Parathyroid adenoma (tissue), 2 donors: ENCODE measurements around the gene MYO9A.

ENCODE experiments used
- H2AFZ ChIP-seq: fragments of 300-600 bp; sonication (generic); one replicate; pipeline ENCODE4 v1.7.0; 2017; ENCODE audit warnings: antibody characterized with exemption, mild to moderate bottlenecking
- H3K27ac ChIP-seq: fragments of 300-600 bp; sonication (generic); one replicate; pipeline ENCODE4 v1.7.0; 2017
- H3K27me3 ChIP-seq: fragments of 300-600 bp; sonication (generic); one replicate; pipeline ENCODE4 v1.7.0; 2017; ENCODE audit warnings: low read length; ENCODE audit not compliant: control insufficient read depth, insufficient read depth
- H3K36me3 ChIP-seq: fragments of 300-600 bp; sonication (generic); one replicate; pipeline ENCODE4 v1.7.0; 2017; ENCODE audit warnings: low read length; ENCODE audit not compliant: control insufficient read depth, insufficient read depth
- H3K4me1 ChIP-seq: fragments of 300-600 bp; sonication (generic); one replicate; pipeline ENCODE4 v1.7.0; 2017; ENCODE audit warnings: control low read depth
- H3K4me2 ChIP-seq: fragments of 300-600 bp; sonication (generic); one replicate; pipeline ENCODE4 v1.7.0; 2017; ENCODE audit warnings: low read length
- H3K4me3 ChIP-seq: fragments of 300-600 bp; sonication (generic); one replicate; pipeline ENCODE4 v1.7.0; 2017; ENCODE audit warnings: low read depth, low read length
- H3K79me2 ChIP-seq: fragments of 300-600 bp; sonication (generic); one replicate; pipeline ENCODE4 v1.7.0; 2017; ENCODE audit warnings: control low read depth
- H3K9ac ChIP-seq: fragments of 300-600 bp; sonication (generic); one replicate; pipeline ENCODE4 v1.7.0; 2017; ENCODE audit warnings: mild to moderate bottlenecking
- H3K9me3 ChIP-seq: fragments of 300-600 bp; sonication (generic); one replicate; pipeline ENCODE4 v1.7.0; 2017; ENCODE audit warnings: low read length; ENCODE audit not compliant: control insufficient read depth
- TF ChIP-seq, protein P1 (sequence below): fragments of 300-600 bp; sonication (generic); IDR thresholded peaks from one replicate; pipeline ENCODE4 v1.7.0; 2017; ENCODE audit warnings: antibody characterized with exemption, mild to moderate bottlenecking
- donor health status: primary hyperparathyroidism.

Gene MYO9A

DNA sequence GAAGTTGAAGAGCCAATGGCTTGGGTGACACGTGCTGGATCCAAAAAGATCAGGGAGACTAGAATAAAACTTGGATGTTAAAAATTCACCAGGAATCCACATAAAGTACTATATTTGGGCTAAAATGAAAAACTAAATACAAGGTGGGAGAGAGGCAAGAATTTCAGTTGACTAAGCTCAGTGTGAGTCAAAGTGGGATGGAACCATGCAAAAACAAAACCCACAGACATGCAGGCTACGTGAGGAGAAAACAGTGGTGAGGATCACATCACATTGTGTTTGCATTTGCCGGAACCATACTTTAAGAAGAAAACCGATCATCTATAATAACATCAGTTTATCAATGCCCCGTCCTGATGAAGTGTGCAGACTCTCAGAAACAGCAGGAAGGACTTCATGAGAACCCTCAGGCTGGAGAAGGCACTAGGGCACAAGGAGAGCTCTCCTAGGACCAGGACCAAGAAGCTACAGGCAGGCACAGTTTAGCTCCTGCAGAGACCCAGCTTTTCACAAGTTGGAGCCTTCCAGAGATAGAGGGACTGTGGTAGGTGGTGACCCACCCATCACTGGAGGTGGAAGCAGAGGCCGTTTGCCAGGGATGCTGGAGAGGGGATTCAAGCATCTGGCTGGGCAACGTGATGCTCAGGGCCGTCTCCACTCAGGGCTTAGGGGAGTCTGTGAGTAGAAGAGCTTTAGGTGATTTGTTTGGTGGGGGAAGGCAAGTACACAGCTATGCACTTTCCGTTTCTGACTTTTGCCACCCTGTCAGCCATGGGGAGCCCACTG, 336.6 kb downstream of the MYO9A start:
- no peaks in the 10 kb centered on the region for H3K36me3 ChIP-seq
- H3K27ac ChIP-seq: no peak overlapping the region
- H3K27me3 ChIP-seq: no peaks in the 10 kb centered on the region

DNA sequence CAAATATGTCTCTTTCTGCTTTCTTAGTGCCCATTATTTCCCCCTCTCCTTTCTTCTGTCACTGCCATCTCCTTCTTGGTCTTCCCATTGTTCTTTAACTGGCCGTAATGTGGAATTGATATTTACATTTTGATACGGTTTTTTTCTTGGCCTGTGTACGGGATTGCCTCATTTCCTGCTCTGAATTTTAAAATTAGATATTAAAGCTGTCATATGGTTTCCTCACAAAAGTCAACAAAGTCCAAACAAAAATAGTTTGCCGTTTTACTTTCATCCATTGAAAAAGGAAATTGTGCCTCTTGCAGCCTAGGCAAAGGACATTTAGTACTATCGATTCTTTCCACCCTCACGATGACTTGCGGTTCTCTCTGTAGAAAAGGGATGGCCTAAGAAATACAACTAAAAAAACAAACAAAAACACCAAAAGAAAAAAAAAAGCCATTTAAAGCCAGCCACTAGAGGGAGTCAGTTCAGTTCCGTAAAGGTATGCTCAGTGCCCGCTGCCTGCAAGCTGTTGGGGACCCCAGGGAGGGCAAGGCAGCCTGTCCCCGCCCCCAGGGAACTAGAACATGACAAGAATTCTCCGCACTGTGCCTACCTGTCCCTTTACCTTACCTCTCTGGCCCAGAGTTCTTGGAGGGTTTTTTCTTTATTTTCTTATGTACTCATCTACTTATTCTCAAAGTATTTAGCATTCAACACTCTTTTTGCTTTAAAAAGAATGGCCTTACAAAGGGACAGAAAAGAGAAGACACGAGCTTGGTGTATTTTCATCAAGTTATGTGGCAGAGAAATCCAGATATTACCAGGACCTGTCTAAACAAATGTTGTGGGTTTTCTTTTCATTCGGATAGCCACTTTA, 337.6 kb downstream of the MYO9A start:
- Histone ChIP-seq H3K27me3 (no peaks in the 10 kb centered on the region), H3K9me3 (no peaks in the 10 kb centered on the region), H3K4me1 (no peaks in the 10 kb centered on the region), H3K4me3 (no peak overlapping the region), H3K27ac (no peak overlapping the region), H3K9ac (no peak overlapping the region), H2AFZ (peak overlapping the region; percentile 53), H3K79me2 (no peaks in the 10 kb centered on the region), H3K4me2 (no peak overlapping the region), H3K36me3 (no peaks in the 10 kb centered on the region)
- TF ChIP-seq, protein P1, sequence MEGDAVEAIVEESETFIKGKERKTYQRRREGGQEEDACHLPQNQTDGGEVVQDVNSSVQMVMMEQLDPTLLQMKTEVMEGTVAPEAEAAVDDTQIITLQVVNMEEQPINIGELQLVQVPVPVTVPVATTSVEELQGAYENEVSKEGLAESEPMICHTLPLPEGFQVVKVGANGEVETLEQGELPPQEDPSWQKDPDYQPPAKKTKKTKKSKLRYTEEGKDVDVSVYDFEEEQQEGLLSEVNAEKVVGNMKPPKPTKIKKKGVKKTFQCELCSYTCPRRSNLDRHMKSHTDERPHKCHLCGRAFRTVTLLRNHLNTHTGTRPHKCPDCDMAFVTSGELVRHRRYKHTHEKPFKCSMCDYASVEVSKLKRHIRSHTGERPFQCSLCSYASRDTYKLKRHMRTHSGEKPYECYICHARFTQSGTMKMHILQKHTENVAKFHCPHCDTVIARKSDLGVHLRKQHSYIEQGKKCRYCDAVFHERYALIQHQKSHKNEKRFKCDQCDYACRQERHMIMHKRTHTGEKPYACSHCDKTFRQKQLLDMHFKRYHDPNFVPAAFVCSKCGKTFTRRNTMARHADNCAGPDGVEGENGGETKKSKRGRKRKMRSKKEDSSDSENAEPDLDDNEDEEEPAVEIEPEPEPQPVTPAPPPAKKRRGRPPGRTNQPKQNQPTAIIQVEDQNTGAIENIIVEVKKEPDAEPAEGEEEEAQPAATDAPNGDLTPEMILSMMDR: peak; percentile 53

More for the DNA sequence above, 336.6 kb downstream of the MYO9A start:
- H3K4me1 ChIP-seq: no peaks in the 10 kb centered on the region
- H3K79me2 ChIP-seq: no peaks in the 10 kb centered on the region
- TF ChIP-seq, protein P1: no peak
- no peak overlapping the region for H3K4me3 ChIP-seq
- H3K4me2 ChIP-seq: no peak overlapping the region
- no peak overlapping the region for H3K9ac ChIP-seq
- H3K9me3 ChIP-seq: no peaks in the 10 kb centered on the region
- H2AFZ ChIP-seq: no peak overlapping the region

DNA sequence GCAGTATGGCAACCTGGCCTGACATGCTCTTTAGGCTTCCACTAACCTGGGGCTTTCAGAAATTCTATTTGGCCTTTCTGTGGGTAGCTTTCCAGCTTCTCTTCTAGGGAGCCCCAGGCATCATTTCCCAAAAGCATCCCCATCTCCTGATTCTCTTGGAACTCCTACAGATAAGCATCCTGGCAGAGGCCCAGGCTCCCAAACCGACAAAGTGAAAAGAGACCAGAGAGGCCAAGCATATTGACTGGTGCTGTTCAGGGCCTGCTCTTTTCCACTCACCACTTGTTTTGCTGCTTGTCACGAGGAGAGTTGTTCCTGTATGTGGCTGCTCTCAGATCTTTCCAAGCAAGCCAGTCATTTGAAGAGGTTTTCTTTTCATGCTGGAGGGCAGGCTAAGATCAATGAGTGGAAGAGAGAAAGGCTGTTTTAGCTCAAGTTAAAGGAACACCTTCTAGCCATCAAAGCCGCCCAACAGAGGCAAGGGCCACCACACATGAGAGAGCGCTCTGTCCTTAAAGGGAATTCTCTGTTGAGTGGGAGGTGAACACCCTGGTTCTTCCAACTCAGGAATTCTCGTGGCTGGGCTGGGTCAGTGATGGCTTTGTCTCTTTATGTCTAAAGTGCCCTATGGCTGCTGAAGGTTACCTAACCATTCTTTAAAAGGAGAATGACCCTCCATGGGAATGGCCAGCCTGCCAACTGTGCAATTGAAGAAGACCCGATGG, 338.7 kb downstream of the MYO9A start:
- Histone ChIP-seq H3K4me3 (no peak overlapping the region), H3K36me3 (no peaks in the 10 kb centered on the region), H2AFZ (no peak overlapping the region), H3K27me3 (no peaks in the 10 kb centered on the region), H3K9ac (no peak overlapping the region), H3K27ac (no peak overlapping the region), H3K79me2 (no peaks in the 10 kb centered on the region), H3K9me3 (no peaks in the 10 kb centered on the region), H3K4me1 (no peaks in the 10 kb centered on the region), H3K4me2 (no peak overlapping the region)
- TF ChIP-seq, protein P1: no peak

DNA sequence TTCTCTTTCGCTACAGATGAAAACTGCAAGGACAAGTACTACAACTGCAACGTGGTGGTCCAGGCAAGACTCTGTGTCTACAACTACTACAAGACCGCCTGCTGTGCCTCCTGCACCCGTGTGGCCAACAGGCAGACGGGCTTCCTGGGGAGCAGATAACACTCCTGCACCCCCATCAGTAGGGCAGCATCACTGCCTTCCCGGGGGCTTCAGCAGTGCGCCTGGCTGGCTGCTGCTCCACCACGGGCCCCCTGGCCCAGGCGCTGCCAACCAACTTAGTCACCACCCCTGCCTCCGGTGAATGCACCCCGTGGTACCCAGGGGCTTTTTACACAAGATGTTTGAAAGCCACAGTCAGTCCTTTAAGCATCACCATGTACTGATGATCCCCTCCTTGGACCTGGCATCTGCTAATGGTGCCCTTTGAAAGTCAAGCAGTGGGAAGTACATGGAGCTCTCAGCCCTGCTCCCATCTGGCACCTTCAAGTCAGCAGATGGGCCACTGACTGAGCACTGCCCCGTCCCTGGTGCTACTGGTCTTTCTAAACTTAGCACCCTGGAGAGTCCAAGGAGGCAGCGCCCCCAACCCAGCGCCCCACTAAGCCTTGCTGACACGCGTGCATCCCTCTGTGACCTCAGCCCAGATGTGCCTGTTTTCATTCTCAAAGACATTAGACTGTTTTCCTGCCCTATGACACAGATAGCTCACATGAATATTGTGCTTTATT, 340.6 kb downstream of the MYO9A start:
- Histone ChIP-seq H3K4me3 (no peak overlapping the region), H3K9ac (no peak overlapping the region), H3K9me3 (no peaks in the 10 kb centered on the region), H3K36me3 (no peaks in the 10 kb centered on the region), H3K79me2 (no peaks in the 10 kb centered on the region), H3K4me2 (no peak overlapping the region), H3K4me1 (no peaks in the 10 kb centered on the region), H3K27me3 (no peaks in the 10 kb centered on the region), H3K27ac (no peak overlapping the region), H2AFZ (no peak overlapping the region)
- TF ChIP-seq, protein P1: no peak
